Ascending aorta (tissue), 2 donors: ENCODE results near the gene FASTKD3. TPM values are rescaled to one million over a fixed set of nuclear protein-coding genes. Genes with fewer than 3 reads are reported as not detected.

Experiments used
- DNase-seq, 2 donors: peaks; one replicate each; pipeline ENCODE4 v3.0.0-alpha.2; 2019; ENCODE audit warnings: low spot score in 2 of 2
- H3K27ac ChIP-seq, 2 donors: fragments of 200-600 bp; sonication (generic); one replicate each; pipeline ENCODE4 v1.5.1; 2016 to 2017; ENCODE audit warnings: mild to moderate bottlenecking in 1 of 2
- H3K27me3 ChIP-seq: fragments of 200-600 bp; sonication (generic); one replicate; pipeline ENCODE4 v1.5.1; 2017
- H3K36me3 ChIP-seq, 2 donors: fragments of 200-600 bp; sonication (generic); one replicate each; pipeline ENCODE4 v1.5.1; 2016
- H3K4me1 ChIP-seq, 2 donors: fragments of 200-600 bp; sonication (generic); one replicate each; pipeline ENCODE4 v1.5.1; 2016 to 2017; ENCODE audit warnings: mild to moderate bottlenecking in 1 of 2
- H3K4me3 ChIP-seq, 2 donors: fragments of 200-600 bp; sonication (generic); one replicate each; pipeline ENCODE4 v1.5.1; 2016 to 2017; ENCODE audit warnings: mild to moderate bottlenecking in 1 of 2
- H3K9me3 ChIP-seq, 2 donors: fragments of 200-600 bp; sonication (generic); one replicate each; pipeline ENCODE4 v1.5.1; 2016
- intact Hi-C: fragments of 100-400 bp; cut with DNase I; formaldehyde crosslinking; loops from one replicate; pipeline ENCODE4 v1.15.1; 2023
- total RNA-seq: library from RNA; depleted of rRNA; stranded (reverse); fragments of >200 nt; gene quantifications from one replicate; pipeline ENCODE4 v1.1.0, GENCODE V29; 2016
- TF ChIP-seq, protein P1 (sequence below), 3 experiments: fragments of 200-600 bp in 2 of 3; fragments of 450-650 bp in 1 of 3; sonication (generic) in 2 of 3; IDR thresholded peaks; one replicate each; pipeline ENCODE4 v1.5.1; 2016 to 2019; ENCODE audit warnings: antibody characterized with exemption in 3 of 3, mild to moderate bottlenecking in 1 of 3, moderate library complexity in 1 of 3

The FASTKD3 gene
- total RNA-seq, 1 donor from 2014 or later, result not detected

DNA sequence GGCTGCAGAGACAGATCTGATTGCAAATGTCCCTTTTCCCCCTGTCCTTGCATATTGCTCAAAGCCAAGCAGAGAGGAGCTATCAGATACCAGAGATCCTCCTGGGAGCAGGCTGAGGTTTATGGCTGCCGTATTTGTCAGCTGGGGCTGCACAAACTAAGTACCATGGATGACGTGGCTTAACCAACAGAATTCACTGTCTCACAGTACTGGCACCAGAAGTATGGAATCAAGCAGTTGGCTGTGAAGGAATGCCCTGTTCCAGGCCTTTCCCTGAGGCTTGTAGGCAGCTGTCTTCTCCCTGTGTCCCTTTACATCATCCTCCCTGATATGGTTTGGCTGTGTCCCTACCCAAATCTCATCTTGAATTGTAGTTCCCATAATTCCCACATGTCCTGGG, 20.5 kb downstream of the FASTKD3 start:
- H3K9me3 ChIP-seq, result no peaks in the 10 kb centered on the region
- H3K27me3 ChIP-seq, result peaks cover 5% of the 10 kb centered on the region
- peaks cover 3 to 4% of the 10 kb centered on the region in 2 donors for H3K4me1 ChIP-seq
- no peak overlapping the region for H3K27ac ChIP-seq
- no peak overlapping the region for H3K4me3 ChIP-seq
- DNase-seq, result no peak
- intact Hi-C loops, result no loop called here
- TF ChIP-seq, protein P1, sequence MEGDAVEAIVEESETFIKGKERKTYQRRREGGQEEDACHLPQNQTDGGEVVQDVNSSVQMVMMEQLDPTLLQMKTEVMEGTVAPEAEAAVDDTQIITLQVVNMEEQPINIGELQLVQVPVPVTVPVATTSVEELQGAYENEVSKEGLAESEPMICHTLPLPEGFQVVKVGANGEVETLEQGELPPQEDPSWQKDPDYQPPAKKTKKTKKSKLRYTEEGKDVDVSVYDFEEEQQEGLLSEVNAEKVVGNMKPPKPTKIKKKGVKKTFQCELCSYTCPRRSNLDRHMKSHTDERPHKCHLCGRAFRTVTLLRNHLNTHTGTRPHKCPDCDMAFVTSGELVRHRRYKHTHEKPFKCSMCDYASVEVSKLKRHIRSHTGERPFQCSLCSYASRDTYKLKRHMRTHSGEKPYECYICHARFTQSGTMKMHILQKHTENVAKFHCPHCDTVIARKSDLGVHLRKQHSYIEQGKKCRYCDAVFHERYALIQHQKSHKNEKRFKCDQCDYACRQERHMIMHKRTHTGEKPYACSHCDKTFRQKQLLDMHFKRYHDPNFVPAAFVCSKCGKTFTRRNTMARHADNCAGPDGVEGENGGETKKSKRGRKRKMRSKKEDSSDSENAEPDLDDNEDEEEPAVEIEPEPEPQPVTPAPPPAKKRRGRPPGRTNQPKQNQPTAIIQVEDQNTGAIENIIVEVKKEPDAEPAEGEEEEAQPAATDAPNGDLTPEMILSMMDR (IDR thresholded peaks at IDR 0.05), result no peak
- no peaks in the 10 kb centered on the region for H3K36me3 ChIP-seq

DNA sequence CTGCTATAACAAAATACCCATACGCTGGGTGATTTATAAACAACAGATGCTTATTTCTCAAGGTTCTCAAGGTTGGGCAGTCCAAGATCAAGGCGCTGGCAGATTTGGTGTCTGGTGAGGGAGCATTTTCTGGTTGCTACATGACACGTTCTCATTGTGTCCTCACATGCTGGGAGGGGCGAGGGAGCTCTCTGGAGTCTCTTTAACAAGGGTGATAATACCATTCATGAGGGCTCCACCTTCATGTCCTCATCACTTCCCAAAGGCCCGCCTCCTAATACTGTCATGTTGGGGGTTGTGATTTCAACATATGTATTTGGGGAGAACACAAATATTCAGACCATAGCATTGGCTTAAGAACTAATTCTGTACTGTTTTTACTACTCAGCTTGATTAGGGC, 22.5 kb downstream of the FASTKD3 start:
- Histone ChIP-seq H3K4me3 (no peak overlapping the region), H3K27ac (no peak overlapping the region), H3K36me3 (no peaks in the 10 kb centered on the region), H3K27me3 (peaks cover 5% of the 10 kb centered on the region), H3K9me3 (no peaks in the 10 kb centered on the region), H3K4me1 (peaks cover 3 to 4% of the 10 kb centered on the region in 2 donors)
- TF ChIP-seq, protein P1 (IDR thresholded peaks at IDR 0.05), result no peak
- DNase-seq, result no peak
- intact Hi-C loops, result no loop called here

DNA sequence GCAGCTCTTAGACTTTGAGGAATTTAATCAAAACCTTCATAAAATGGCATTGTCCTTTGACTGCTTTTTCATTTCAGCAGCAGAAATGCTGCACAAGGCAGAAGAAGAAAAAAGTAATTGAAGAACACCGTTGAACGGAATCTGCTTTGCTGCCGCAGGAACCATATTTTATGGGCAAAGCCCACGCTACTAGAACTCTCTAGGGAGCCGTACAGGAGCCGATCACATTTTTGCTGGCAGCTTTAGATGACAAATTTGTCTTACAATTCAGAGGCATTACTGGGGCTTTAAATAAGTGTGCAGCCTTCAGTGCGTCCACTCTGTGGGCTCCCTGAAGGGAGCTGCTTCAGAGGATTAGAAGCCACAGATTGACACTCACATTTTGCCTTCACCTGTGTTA, 23.3 kb downstream of the FASTKD3 start:
- no peaks in the 10 kb centered on the region for H3K36me3 ChIP-seq
- no peak for DNase-seq
- H3K9me3 ChIP-seq, result no peaks in the 10 kb centered on the region
- TF ChIP-seq, protein P1 (IDR thresholded peaks at IDR 0.05), result no peak
- no peak overlapping the region for H3K27ac ChIP-seq
- intact Hi-C loops, result no loop called here
- H3K4me1 ChIP-seq, result peaks cover 3 to 4% of the 10 kb centered on the region in 2 donors
- H3K27me3 ChIP-seq, result peaks cover 5% of the 10 kb centered on the region
- H3K4me3 ChIP-seq, result no peak overlapping the region

DNA sequence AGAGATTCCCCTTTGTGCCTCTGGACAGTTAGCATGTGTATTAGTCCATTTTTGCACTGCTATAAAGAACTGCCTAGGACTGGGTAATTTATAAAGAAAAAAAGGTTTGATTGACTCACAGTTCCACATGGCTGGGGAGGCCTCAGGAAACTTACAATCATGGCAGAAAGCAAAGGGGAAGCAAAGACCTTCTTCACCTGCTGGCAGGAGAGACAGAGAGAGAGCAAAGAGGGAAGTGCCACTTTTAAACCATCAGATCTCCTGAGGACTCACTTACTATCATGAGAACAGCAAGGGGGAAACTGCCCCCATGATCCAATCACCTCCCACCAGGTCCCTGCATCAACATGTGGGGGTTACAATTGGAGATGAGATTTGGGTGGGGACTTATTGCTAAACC, 23.9 kb downstream of the FASTKD3 start:
- H3K9me3 ChIP-seq, result no peaks in the 10 kb centered on the region
- H3K4me3 ChIP-seq, result no peak overlapping the region
- intact Hi-C loops, result no loop called here
- no peak overlapping the region for H3K27ac ChIP-seq
- TF ChIP-seq, protein P1 (IDR thresholded peaks at IDR 0.05), result no peak
- no peak for DNase-seq
- peaks cover 5% of the 10 kb centered on the region for H3K27me3 ChIP-seq
- H3K4me1 ChIP-seq, result peaks cover 3 to 4% of the 10 kb centered on the region in 2 donors
- no peaks in the 10 kb centered on the region for H3K36me3 ChIP-seq

DNA sequence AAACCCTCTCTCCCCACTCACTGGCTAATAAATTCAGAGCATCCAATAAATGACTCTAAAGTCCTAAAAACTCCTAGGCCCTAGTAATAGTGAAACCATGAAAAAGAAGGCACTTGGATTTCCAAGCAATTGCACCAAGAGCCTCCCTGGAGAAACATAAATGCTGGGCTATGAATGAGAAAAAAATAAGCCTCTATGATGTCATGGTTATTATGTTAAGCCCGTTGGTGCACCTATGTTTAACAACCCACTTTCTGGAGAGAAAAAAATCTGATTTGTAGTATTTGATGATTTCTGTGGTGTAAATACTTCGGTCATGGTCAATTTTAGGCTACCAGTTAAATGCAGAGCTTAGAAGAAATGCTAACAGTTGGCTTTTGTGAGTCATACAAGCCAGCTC, 26.3 kb downstream of the FASTKD3 start:
- Histone ChIP-seq H3K27me3 (no peaks in the 10 kb centered on the region), H3K27ac (no peak overlapping the region), H3K9me3 (no peaks in the 10 kb centered on the region), H3K4me3 (no peak overlapping the region), H3K4me1 (no peaks in the 10 kb centered on the region), H3K36me3 (no peaks in the 10 kb centered on the region)
- intact Hi-C loops, result no loop called here
- TF ChIP-seq, protein P1 (IDR thresholded peaks at IDR 0.05), result no peak
- no peak for DNase-seq

DNA sequence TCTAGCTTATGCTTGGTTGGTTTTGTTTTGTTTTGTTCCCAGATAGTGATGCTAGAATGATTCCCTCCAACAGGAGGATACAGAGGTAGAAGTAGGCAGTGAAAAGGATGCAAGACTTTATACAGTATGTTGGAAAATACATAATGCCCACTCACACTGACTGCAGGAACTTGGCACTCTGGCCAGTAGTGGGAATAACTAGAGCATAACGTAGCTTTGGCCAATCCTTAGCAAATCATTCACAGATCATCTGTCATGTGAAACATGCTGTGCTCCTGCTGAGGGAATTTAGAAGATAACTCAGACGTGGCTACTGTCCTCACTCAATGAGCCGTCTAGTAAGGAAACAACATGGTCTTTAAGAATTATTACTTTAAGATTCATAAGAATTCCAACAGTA, 31.4 kb downstream of the FASTKD3 start:
- no peak for DNase-seq
- intact Hi-C loops, result no loop called here
- Histone ChIP-seq H3K9me3 (no peaks in the 10 kb centered on the region), H3K4me1 (no peaks in the 10 kb centered on the region), H3K27ac (no peak overlapping the region), H3K4me3 (no peak overlapping the region), H3K36me3 (no peaks in the 10 kb centered on the region), H3K27me3 (no peaks in the 10 kb centered on the region)
- TF ChIP-seq, protein P1 (IDR thresholded peaks at IDR 0.05), result no peak
